Thoracic aorta (tissue), 2 donors: ENCODE results near the gene ENAH. TPM values are rescaled to one million over a fixed set of nuclear protein-coding genes. Genes with fewer than 3 reads are reported as not detected.

Source experiments
- ATAC-seq: fragments of 150-250 bp; one replicate; pipeline ENCODE4 v1.8.0; 2017; ENCODE audit warnings: low read depth; ENCODE audit not compliant: insufficient number of reproducible peaks, low FRiP score
- DNase-seq: peaks from one replicate; pipeline ENCODE4 v3.0.0-alpha.2; 2020; ENCODE audit warnings: low spot score
- H3K27ac ChIP-seq, 2 donors: fragments of 200-600 bp; sonication (generic); 1 replicate in 1 of 2; 2 replicates in 1 of 2; pipeline ENCODE4 v1.5.1; 2016; ENCODE audit warnings: mild to moderate bottlenecking in 2 of 2, moderate library complexity in 2 of 2
- H3K27me3 ChIP-seq: fragments of 200-600 bp; sonication (generic); replicated peaks from 2 replicates; pipeline ENCODE4 v1.6.0; 2016; ENCODE audit warnings: mild to moderate bottlenecking; ENCODE audit not compliant: insufficient read depth
- H3K36me3 ChIP-seq: fragments of 200-600 bp; sonication (generic); one replicate; pipeline ENCODE4 v1.5.1; 2016
- H3K4me1 ChIP-seq, 2 donors: fragments of 200-600 bp; sonication (generic); 1 replicate in 1 of 2; 2 replicates in 1 of 2; pipeline versions ENCODE4 v1.5.1 to v1.6.0; 2016; ENCODE audit warnings: low read depth in 2 of 2, mild to moderate bottlenecking in 1 of 2; ENCODE audit not compliant: control insufficient read depth in 1 of 2
- H3K4me3 ChIP-seq: fragments of 200-600 bp; sonication (generic); 2 replicates; pipeline ENCODE4 v1.5.1; 2016; ENCODE audit warnings: mild to moderate bottlenecking
- H3K9me3 ChIP-seq: fragments of 200-600 bp; sonication (generic); 2 replicates; pipeline ENCODE4 v1.5.1; 2016
- CTCF ChIP-seq: fragments of 200-600 bp; sonication (generic); IDR thresholded peaks from one replicate; pipeline ENCODE4 v1.5.1; 2019; ENCODE audit warnings: antibody characterized with exemption
- total RNA-seq, 2 donors: library from RNA; depleted of rRNA; stranded (reverse); fragments of >200 nt; gene quantifications; one replicate each; pipeline versions ENCODE4 v1.1.0 to v1.2.3, GENCODE V29; 2016

ENAH gene
- total RNA-seq, 2 donors from 2014 or later = 111 to 119 TPM

GRCh38 chr1:225441314-225442122 is 211.4 kb downstream of the ENAH start:
- Histone ChIP-seq H3K36me3 (no peaks in the 10 kb centered on the region), H3K27ac (no peak overlapping the region), H3K4me1 (peaks cover 5 to 22% of the 10 kb centered on the region in 2 donors), H3K4me3 (no peak overlapping the region), H3K9me3 (no peaks in the 10 kb centered on the region), H3K27me3 (no peaks in the 10 kb centered on the region)
- TF ChIP-seq CTCF = no peak
- ATAC-seq = no peak
- no peak for DNase-seq

DNA sequence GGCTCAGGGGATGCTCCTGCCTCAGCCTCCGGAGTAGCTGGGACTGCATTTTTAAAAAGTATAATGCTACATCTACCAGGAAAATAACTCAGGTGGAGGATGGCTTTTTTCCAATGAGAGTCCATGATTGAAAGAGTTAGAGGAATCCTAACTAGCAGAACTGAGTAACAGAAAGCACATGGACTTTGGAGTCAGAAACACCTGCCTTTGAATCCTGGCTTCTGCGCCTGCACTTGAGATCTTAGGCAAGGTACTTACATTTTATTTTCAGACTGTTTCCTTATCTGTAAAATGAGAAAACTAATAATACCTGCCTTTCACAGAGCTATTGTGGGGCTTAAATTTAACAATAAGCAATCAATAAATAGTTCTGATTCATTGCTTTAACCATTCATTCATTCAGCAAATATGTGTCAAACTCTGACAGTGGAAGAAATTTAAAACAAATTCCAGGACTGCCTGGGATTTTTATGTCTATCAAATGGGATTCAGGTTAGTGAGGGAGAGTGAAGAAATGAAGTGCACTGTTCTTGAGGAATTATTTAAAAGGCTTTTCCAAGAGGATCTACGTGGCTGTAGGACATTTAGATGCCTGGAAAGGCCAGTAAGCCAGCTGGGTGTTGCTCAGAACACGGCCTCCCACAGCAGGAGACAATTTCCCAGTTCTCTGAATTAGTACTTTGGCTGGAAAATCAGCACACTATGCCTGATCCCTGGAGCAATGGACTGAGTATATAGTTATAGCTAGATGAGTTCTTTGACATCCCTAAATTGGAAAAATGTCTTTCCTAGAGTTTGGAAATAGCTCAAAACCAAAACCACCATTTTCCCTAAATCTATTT is 212.3 kb downstream of the ENAH start:
- Histone ChIP-seq H3K27me3 (no peaks in the 10 kb centered on the region), H3K4me3 (no peak overlapping the region), H3K9me3 (no peaks in the 10 kb centered on the region), H3K4me1 (peaks cover 4 to 16% of the 10 kb centered on the region in 2 donors), H3K27ac (no peak overlapping the region), H3K36me3 (no peaks in the 10 kb centered on the region)
- no peak for TF ChIP-seq CTCF
- no peak for ATAC-seq
- DNase-seq = no peak

GRCh38 chr1:225437710-225438437 is 215.0 kb downstream of the ENAH start:
- Histone ChIP-seq H3K4me1 (no peaks in the 10 kb centered on the region), H3K27me3 (no peaks in the 10 kb centered on the region), H3K36me3 (no peaks in the 10 kb centered on the region), H3K27ac (no peak overlapping the region), H3K9me3 (no peaks in the 10 kb centered on the region), H3K4me3 (no peak overlapping the region)
- TF ChIP-seq CTCF = no peak
- no peak for ATAC-seq
- no peak for DNase-seq

Other genes with a start within 250 kb of the ENAH start
- 10 to 100 TPM; 39.1 to 51.7 TPM for gene LBR, start 225.1 kb downstream of the ENAH start, total RNA-seq
- 100 to 1,000 TPM; 130 to 131 TPM for gene SRP9, start 124.7 kb upstream of the ENAH start, total RNA-seq
- gene EPHX1, start 157.0 kb upstream of the ENAH start, total RNA-seq = 10 to 100 TPM; 58.9 to 77.6 TPM
- gene TMEM63A, start 229.3 kb upstream of the ENAH start, total RNA-seq = 100 to 1,000 TPM in 1 of 2 donors, 10 to 100 TPM in 1; 75.1 to 105 TPM
- gene LEFTY1, start 236.0 kb upstream of the ENAH start, total RNA-seq = not detected